ENCODE measurements around the gene FAM234B. TPM values are rescaled to one million over a fixed set of nuclear protein-coding genes. Genes with fewer than 3 reads are reported as not detected.
"Not testable (repeated sequence)": the region's sequence is repeated elsewhere in the genome, so short reads cannot be mapped to it uniquely, and the experiment has no call there.

FAM234B gene
- total RNA-seq, 2 experiments from 2014 or later = 3.0 to 3.2 TPM

DNA sequence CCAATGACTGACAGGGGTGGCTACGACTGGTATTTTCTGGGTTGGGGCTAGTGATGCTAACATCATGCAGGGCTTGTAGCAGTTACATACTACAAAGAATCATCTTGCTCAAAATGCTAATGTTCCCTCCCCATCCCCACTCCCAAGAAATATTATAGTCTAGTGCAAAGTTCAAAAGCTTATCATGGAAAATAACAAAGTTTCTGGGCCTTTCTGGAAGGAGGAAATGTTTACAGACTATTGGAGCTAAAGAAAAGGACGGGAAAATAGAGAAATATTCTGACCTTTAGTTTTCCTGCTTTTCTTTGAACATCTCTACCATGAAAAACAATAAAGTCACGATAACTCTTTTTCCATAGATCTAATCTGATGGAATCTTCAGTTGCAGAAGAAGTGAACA lies 36.1 kb downstream of the FAM234B start:
- Histone ChIP-seq H3K36me3 (ENCODE audit: insufficient read depth, low read length) (no peaks in the 10 kb centered on the region), H3K9me3 (ENCODE audit: control insufficient read depth in 1 of 2, insufficient read depth in 1 of 2, low read length in 2 of 2) (no peaks in the 10 kb centered on the region), H3K27me3 (ENCODE audit: control insufficient read depth in 1 of 2, insufficient read depth in 2 of 2, low read length in 2 of 2) (no peaks in the 10 kb centered on the region), H3K27ac (ENCODE audit: low read depth in 1 of 2, low read length in 2 of 2) (no peak overlapping the region), H3K4me3 (ENCODE audit: low read length) (no peak overlapping the region), H3K4me1 (ENCODE audit: insufficient read depth, low read length) (no peaks in the 10 kb centered on the region)
- Mint-ChIP-seq H3K27me3 (no peaks in the 10 kb centered on the region), H3K4me3 (no peak overlapping the region), H3K27ac (no peak overlapping the region), H3K4me1 (ENCODE audit: low read depth) (no peaks in the 10 kb centered on the region), H3K9me3 (no peaks in the 10 kb centered on the region), H3K36me3 (ENCODE audit: low read depth) (peaks cover 55% of the 10 kb centered on the region)
- ChIA-PET POLR2A (no interaction called here), CTCF (interaction anchor here (0.8 kb wide), 1 partner anchor 175 kb away, joined by 3 read pairs; no protein-coding TSS in a partner anchor)
- intact Hi-C loops (cut with DNase I, micrococcal nuclease) = no loop called here
- ATAC-seq (ENCODE audit: poor library complexity) (no peak), DNase-seq (no peak)
- TF ChIP-seq CTCF (IDR thresholded peaks at IDR 0.05) = no peak

- Histone ChIP-seq H3K4me1 (ENCODE audit: insufficient read depth, low read length) (no peaks in the 10 kb centered on the region), H3K9me3 (ENCODE audit: control insufficient read depth in 1 of 2, insufficient read depth in 1 of 2, low read length in 2 of 2) (no peaks in the 10 kb centered on the region), H3K4me3 (ENCODE audit: low read length) (no peak overlapping the region), H3K27me3 (ENCODE audit: control insufficient read depth in 1 of 2, insufficient read depth in 2 of 2, low read length in 2 of 2) (no peaks in the 10 kb centered on the region), H3K27ac (ENCODE audit: low read depth in 1 of 2, low read length in 2 of 2) (no peak overlapping the region), H3K36me3 (ENCODE audit: insufficient read depth, low read length) (no peaks in the 10 kb centered on the region)
- H3K4me1 Mint-ChIP-seq (ENCODE audit: low read depth) = no peaks in the 10 kb centered on the region
- no peak overlapping the region for H3K27ac Mint-ChIP-seq
- TF ChIP-seq CTCF (IDR thresholded peaks at IDR 0.05) = no peak
- H3K9me3 Mint-ChIP-seq = no peaks in the 10 kb centered on the region
- H3K4me3 Mint-ChIP-seq = no peak overlapping the region
- ChIA-PET POLR2A (no interaction called here), CTCF (no interaction called here)
- no peaks in the 10 kb centered on the region for H3K27me3 Mint-ChIP-seq
- ATAC-seq (ENCODE audit: poor library complexity) (no peak), DNase-seq (no peak)
- intact Hi-C loops (cut with DNase I, micrococcal nuclease) = no loop called here
- H3K36me3 Mint-ChIP-seq (ENCODE audit: low read depth) = peaks cover 39% of the 10 kb centered on the region
Measured at GRCh38 chr12:13082861-13083260, 38.7 kb downstream of the FAM234B start.

DNA sequence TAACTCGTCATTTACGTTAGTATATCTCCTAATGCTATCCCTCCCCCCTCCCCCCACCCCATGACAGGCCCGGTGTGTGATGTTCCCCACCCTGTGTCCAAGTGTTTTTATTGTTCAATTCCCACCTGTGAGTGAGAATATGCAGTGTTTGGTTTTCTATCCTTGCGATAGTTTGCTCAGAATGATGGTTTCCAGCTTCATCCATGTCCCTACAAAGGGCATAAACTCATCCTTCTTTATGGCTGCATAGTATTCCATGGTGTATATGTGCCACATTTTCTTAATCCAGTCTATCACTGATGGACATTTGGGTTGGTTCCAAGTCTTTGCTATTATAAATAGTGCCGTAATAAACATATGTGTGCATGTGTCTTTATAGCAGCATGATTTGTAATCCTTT lies 39.5 kb downstream of the FAM234B start:
- H3K9me3 Mint-ChIP-seq; H3K27ac ChIP-seq (ENCODE audit: low read depth in 1 of 2, low read length in 2 of 2); H3K4me1 Mint-ChIP-seq (ENCODE audit: low read depth); CTCF ChIA-PET; H3K4me3 Mint-ChIP-seq; DNase-seq; H3K27me3 ChIP-seq (ENCODE audit: control insufficient read depth in 1 of 2, insufficient read depth in 2 of 2, low read length in 2 of 2); H3K36me3 ChIP-seq (ENCODE audit: insufficient read depth, low read length); H3K4me1 ChIP-seq (ENCODE audit: insufficient read depth, low read length); H3K27me3 Mint-ChIP-seq; ATAC-seq (ENCODE audit: poor library complexity); H3K4me3 ChIP-seq (ENCODE audit: low read length); POLR2A ChIA-PET; intact Hi-C loops (cut with DNase I, micrococcal nuclease); H3K27ac Mint-ChIP-seq; H3K9me3 ChIP-seq (ENCODE audit: control insufficient read depth in 1 of 2, insufficient read depth in 1 of 2, low read length in 2 of 2): not testable (repeated sequence)
- peaks cover 39% of the 10 kb centered on the region for H3K36me3 Mint-ChIP-seq (ENCODE audit: low read depth)

DNA sequence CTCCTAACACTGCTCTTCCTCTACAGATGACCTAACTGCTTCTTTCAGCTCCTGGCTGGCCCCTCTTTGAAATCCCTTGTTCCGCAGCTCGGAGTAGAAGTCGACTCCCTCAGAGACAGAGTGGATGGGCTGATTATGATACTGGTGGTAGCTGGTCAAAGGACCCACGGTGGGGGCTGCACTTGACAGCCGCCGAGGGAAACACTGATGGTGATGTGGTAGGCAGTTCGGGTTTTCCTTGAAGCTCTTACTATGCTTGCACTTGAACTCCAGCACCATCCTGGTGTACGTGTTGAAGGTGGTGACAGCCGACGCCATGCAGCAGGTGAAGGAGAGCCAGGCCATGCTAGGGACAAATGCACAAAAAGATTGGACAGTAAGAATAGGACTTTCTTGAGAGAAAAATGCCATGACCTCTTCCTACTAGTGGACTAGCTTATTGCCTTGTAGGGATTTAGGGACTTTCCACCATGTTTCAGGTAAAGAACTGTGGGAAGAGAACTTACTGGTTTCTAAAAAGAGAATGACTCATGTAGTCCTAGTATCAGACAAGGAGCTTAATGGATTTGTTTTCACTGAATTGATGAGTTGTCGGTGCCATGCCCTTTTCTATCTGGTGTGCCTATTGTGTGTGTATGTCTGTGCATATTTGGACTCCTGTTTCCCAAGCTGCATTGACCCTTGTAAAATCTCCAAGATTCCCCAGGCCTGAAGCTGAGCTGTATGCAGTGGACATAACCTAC lies 40.9 kb downstream of the FAM234B start:
- no peak overlapping the region for H3K27ac ChIP-seq (ENCODE audit: low read depth in 1 of 2, low read length in 2 of 2)
- ChIA-PET POLR2A (no interaction called here), CTCF (interaction anchor here (1.5 kb wide), 1 partner anchor 125 kb away, joined by 3 read pairs; no protein-coding TSS in a partner anchor)
- Mint-ChIP-seq H3K27me3 (no peaks in the 10 kb centered on the region), H3K9me3 (no peaks in the 10 kb centered on the region), H3K4me3 (no peak overlapping the region), H3K36me3 (ENCODE audit: low read depth) (peaks cover 28% of the 10 kb centered on the region), H3K4me1 (ENCODE audit: low read depth) (no peaks in the 10 kb centered on the region), H3K27ac (no peak overlapping the region)
- no peaks in the 10 kb centered on the region for H3K36me3 ChIP-seq (ENCODE audit: insufficient read depth, low read length)
- intact Hi-C loops (cut with DNase I, micrococcal nuclease) = no loop called here
- ATAC-seq (ENCODE audit: poor library complexity) (no peak), DNase-seq (no peak)
- H3K27me3 ChIP-seq (ENCODE audit: control insufficient read depth in 1 of 2, insufficient read depth in 2 of 2, low read length in 2 of 2) = no peaks in the 10 kb centered on the region
- TF ChIP-seq CTCF (IDR thresholded peaks at IDR 0.05) = no peak
- no peaks in the 10 kb centered on the region for H3K9me3 ChIP-seq (ENCODE audit: control insufficient read depth in 1 of 2, insufficient read depth in 1 of 2, low read length in 2 of 2)
- no peaks in the 10 kb centered on the region for H3K4me1 ChIP-seq (ENCODE audit: insufficient read depth, low read length)
- H3K4me3 ChIP-seq (ENCODE audit: low read length) = no peak overlapping the region
